Esophagus squamous epithelium (tissue), 4 donors: ENCODE data around the gene TRMT10C.

Experiments
- CTCF ChIP-seq, 6 experiments: fragments of 450-650 bp in 4 of 6; fragments of 200-600 bp in 2 of 6; sonication (generic) in 2 of 6; IDR thresholded peaks; one replicate each; pipeline ENCODE4 v1.5.1; 2016 to 2019; ENCODE audit warnings: antibody characterized with exemption in 6 of 6, mild to moderate bottlenecking in 4 of 6, moderate library complexity in 4 of 6
- POLR2A ChIP-seq, 4 donors: fragments of 450-650 bp; IDR thresholded peaks; one replicate each; pipeline ENCODE4 v1.6.1; 2017; ENCODE audit warnings: antibody characterized with exemption in 4 of 4, mild to moderate bottlenecking in 4 of 4, moderate library complexity in 3 of 4

- TF ChIP-seq CTCF (IDR thresholded peaks at IDR 0.05): no peak
- no peak for TF ChIP-seq POLR2A (IDR thresholded peaks at IDR 0.05)
These were observed 9.6 kb downstream of the TRMT10C start for GRCh38 chr3:101571028-101571895.
